ENCODE measurements around the gene IQSEC2. TPM values are rescaled to one million over a fixed set of nuclear protein-coding genes. Genes with fewer than 3 reads are reported as not detected.

Gene IQSEC2
- total and polyA plus RNA-seq, 9 of the 15 experiments (the other 6 are each of a cell fraction or from before 2014, with no cell fraction given), result 2.7 to 41.8 (median 20.1) TPM

- TF ChIP-seq E2F1 (CRISPR knock-in tag; IDR thresholded peaks at IDR 0.05) (no peak), E2F4 (CRISPR knock-in tag; IDR thresholded peaks at IDR 0.05; ENCODE audit: low read depth) (no peak), MECOM (CRISPR knock-in tag; IDR thresholded peaks at IDR 0.05) (no peak), FOXO4 (CRISPR knock-in tag; IDR thresholded peaks at IDR 0.05) (no peak), JUN (IDR thresholded peaks at IDR 0.05; ENCODE audit: borderline replicate concordance, low read depth, low read length) (peak; percentile 86), JUN (CRISPR knock-in tag; IDR thresholded peaks at IDR 0.05; ENCODE audit: borderline replicate concordance) (no peak), BRD9 (IDR thresholded peaks at IDR 0.05; ENCODE audit: low read depth, partially characterized antibody) (no peak), JUND (IDR thresholded peaks at IDR 0.05; ENCODE audit: borderline replicate concordance, low read depth, low read length) (peak; percentile 89), JUND (tag; IDR thresholded peaks at IDR 0.05; ENCODE audit: borderline replicate concordance, low read depth, low read length) (peak; percentile 41; the same call in 1 of the 3 replicates), MAX (CRISPR knock-in tag; IDR thresholded peaks at IDR 0.05) (no peak), BACH1 (tag; IDR thresholded peaks at IDR 0.05) (peak; percentile 55; the same call in 1 of the 2 replicates), DPF2 (IDR thresholded peaks at IDR 0.05) (peak; percentile 57; the same call in 1 of the 2 replicates), NFE2L1 (tag; IDR thresholded peaks at IDR 0.05; ENCODE audit: borderline replicate concordance, low read depth) (no peak), CTBP1 (IDR thresholded peaks at IDR 0.05; ENCODE audit: borderline replicate concordance) (peak; percentile 67; the same call in 1 of the 2 replicates)
Observed at GRCh38 chrX:53263597-53264094, 17.7 kb downstream of the IQSEC2 start (continued).

Data from K562 (cell line).